RWPE1 (cell line): Measurements from ENCODE around the gene BUB1B.
"Not testable (repeated sequence)": the region's sequence is repeated elsewhere in the genome, so short reads cannot be mapped to it uniquely, and the experiment has no call there.

Experiments
- CTCF ChIA-PET: fragments of 350-600 bp; sonication (Branson Sonifier 250); formaldehyde crosslinking; extraction: SDS; loops from one replicate; lab custom pipeline; 2021; lab: Yijun Ruan, JAX
- POLR2A ChIA-PET: fragments of 400-600 bp; formaldehyde crosslinking; extraction: SDS; loops from one replicate; lab custom pipeline; 2020; ENCODE audit warnings: antibody characterized with exemption; ENCODE audit not compliant: low non-redundant PET; lab: Yijun Ruan, JAX
- DNase-seq: peaks from one replicate; pipeline ENCODE4 v3.0.0; 2012; ENCODE audit warnings: low spot score
- H3K27ac ChIP-seq: fragments of 450-650 bp; 2 replicates; pipeline ENCODE4 v1.5.1; 2017
- CTCF ChIP-seq: fragments of 450-650 bp; conservative IDR thresholded peaks from 2 replicates; pipeline ENCODE4 v1.5.1; 2017; ENCODE audit warnings: low read depth, mild to moderate bottlenecking

Gene BUB1B

GRCh38 chr15:40161693-40162391 is 973 bp downstream of the BUB1B start:
- POLR2A ChIA-PET, result interaction anchor here (0.5 kb wide), 1 partner anchor 78 kb away, joined by 3 read pairs; no protein-coding TSS in a partner anchor
- CTCF ChIA-PET, result interaction anchor here (0.6 to 1.8 kb wide), 5 partner anchors 54 to 857 kb away, joined by 3 to 9 read pairs (median 3); no protein-coding TSS in a partner anchor
- no peak for DNase-seq
- TF ChIP-seq CTCF, result no peak
- H3K27ac ChIP-seq, result no peak overlapping the region

- ChIA-PET POLR2A (no interaction called here), CTCF (interaction anchor here (1.1 kb wide), 1 partner anchor 55 kb away, joined by 6 read pairs; no protein-coding TSS in a partner anchor)
- no peak for DNase-seq
- TF ChIP-seq CTCF, result no peak
- H3K27ac ChIP-seq, result no peak overlapping the region
Measured at GRCh38 chr15:40162552-40162951, 1.7 kb downstream of the BUB1B start.

- CTCF ChIA-PET, result interaction anchor here (0.6 to 1.0 kb wide), 3 partner anchors 10 to 59 kb away, joined by 3 to 5 read pairs (median 3); no protein-coding TSS in a partner anchor
- POLR2A ChIA-PET, result no interaction called here
- no peak for TF ChIP-seq CTCF
- H3K27ac ChIP-seq, result no peak overlapping the region
- DNase-seq, result no peak
Measured at GRCh38 chr15:40163657-40164416, 3.0 kb downstream of the BUB1B start.

GRCh38 chr15:40167374-40167773 is 6.5 kb downstream of the BUB1B start:
- DNase-seq, H3K27ac ChIP-seq, POLR2A ChIA-PET: not testable (repeated sequence)
- CTCF ChIA-PET, result interaction anchor here (0.6 to 0.7 kb wide), 2 partner anchors 108 to 665 kb away, joined by 3 to 4 read pairs; no protein-coding TSS in a partner anchor

GRCh38 chr15:40175160-40175559 is 14.3 kb downstream of the BUB1B start:
- no peak for TF ChIP-seq CTCF
- DNase-seq, result no peak
- ChIA-PET CTCF (interaction anchor here (0.8 to 1.6 kb wide), 3 partner anchors 11 to 375 kb away, joined by 4 to 5 read pairs (median 4); no protein-coding TSS in a partner anchor), POLR2A (no interaction called here)
- H3K27ac ChIP-seq, result no peak overlapping the region

GRCh38 chr15:40182358-40183029 is 21.6 kb downstream of the BUB1B start:
- H3K27ac ChIP-seq, result no peak overlapping the region
- no peak for TF ChIP-seq CTCF
- DNase-seq, result no peak
- ChIA-PET CTCF (interaction anchor here (0.6 kb wide), 1 partner anchor 211 kb away, joined by 9 read pairs; no protein-coding TSS in a partner anchor), POLR2A (no interaction called here)
